Upper lobe of left lung (tissue), 4 donors: ENCODE data around the gene NXT1.

Source experiments
- EP300 ChIP-seq, 4 donors: sonication (generic); formaldehyde crosslinking; IDR thresholded peaks; one replicate each; pipeline ENCODE4 v1.5.1; 2017; ENCODE audit warnings: antibody characterized with exemption in 4 of 4, control low read depth in 2 of 4
- POLR2A ChIP-seq, 4 donors: fragments of 450-650 bp; IDR thresholded peaks; one replicate each; pipeline ENCODE4 v1.5.1; 2016 to 2017; ENCODE audit warnings: antibody characterized with exemption in 4 of 4, mild to moderate bottlenecking in 2 of 4
- POLR2AphosphoS5 ChIP-seq, 2 donors: sonication (generic); formaldehyde crosslinking; IDR thresholded peaks; one replicate each; pipeline ENCODE4 v1.5.1; 2017; ENCODE audit warnings: antibody characterized with exemption in 2 of 2
- TF ChIP-seq, protein P1 (sequence below), 6 experiments: fragments of 450-650 bp in 4 of 6; fragments of 200-600 bp in 2 of 6; sonication (generic) in 2 of 6; IDR thresholded peaks; one replicate each; pipeline ENCODE4 v1.5.1; 2016 to 2019; ENCODE audit warnings: antibody characterized with exemption in 6 of 6

DNA sequence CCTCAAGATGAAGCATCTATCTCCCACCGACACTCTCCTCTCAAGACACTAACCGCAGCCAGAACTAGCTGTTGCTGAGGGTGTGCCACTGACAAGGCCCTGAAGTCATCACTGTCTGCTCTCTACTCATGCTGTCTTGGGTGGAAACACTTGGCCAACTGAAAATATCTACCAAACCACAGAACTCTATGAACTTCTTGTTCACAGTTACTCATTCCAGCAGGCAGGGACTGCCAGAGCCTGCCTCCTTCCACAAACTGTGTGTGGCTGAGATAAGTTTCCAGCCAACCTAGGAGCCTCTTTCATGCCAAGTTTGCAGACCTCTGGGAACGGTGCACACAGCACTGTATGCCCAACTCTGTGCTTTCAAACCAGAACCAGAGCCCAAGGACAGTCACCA is 45.5 kb upstream of the NXT1 start:
- TF ChIP-seq, protein P1, sequence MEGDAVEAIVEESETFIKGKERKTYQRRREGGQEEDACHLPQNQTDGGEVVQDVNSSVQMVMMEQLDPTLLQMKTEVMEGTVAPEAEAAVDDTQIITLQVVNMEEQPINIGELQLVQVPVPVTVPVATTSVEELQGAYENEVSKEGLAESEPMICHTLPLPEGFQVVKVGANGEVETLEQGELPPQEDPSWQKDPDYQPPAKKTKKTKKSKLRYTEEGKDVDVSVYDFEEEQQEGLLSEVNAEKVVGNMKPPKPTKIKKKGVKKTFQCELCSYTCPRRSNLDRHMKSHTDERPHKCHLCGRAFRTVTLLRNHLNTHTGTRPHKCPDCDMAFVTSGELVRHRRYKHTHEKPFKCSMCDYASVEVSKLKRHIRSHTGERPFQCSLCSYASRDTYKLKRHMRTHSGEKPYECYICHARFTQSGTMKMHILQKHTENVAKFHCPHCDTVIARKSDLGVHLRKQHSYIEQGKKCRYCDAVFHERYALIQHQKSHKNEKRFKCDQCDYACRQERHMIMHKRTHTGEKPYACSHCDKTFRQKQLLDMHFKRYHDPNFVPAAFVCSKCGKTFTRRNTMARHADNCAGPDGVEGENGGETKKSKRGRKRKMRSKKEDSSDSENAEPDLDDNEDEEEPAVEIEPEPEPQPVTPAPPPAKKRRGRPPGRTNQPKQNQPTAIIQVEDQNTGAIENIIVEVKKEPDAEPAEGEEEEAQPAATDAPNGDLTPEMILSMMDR (IDR thresholded peaks at IDR 0.05), result no peak
- TF ChIP-seq EP300 (IDR thresholded peaks at IDR 0.05) (no peak), POLR2A (IDR thresholded peaks at IDR 0.05) (no peak), POLR2AphosphoS5 (IDR thresholded peaks at IDR 0.05) (peak in 1 of 2 donors; percentile 21)
